GM21529 (cell line): ENCODE data around the gene LAMB4.

Experiments used
- ATAC-seq: cut with Tn5 transposase; IDR thresholded peaks from one replicate; pipeline ENCODE4 v1.9.1; 2021; ENCODE audit not compliant: unreplicated experiment

Gene LAMB4

GRCh38 chr7:108016841-108017775 lies 113.1 kb downstream of the LAMB4 start:
- ATAC-seq: no peak

- ATAC-seq: no peak
Measured at GRCh38 chr7:108015740-108016139, 114.4 kb downstream of the LAMB4 start.

DNA sequence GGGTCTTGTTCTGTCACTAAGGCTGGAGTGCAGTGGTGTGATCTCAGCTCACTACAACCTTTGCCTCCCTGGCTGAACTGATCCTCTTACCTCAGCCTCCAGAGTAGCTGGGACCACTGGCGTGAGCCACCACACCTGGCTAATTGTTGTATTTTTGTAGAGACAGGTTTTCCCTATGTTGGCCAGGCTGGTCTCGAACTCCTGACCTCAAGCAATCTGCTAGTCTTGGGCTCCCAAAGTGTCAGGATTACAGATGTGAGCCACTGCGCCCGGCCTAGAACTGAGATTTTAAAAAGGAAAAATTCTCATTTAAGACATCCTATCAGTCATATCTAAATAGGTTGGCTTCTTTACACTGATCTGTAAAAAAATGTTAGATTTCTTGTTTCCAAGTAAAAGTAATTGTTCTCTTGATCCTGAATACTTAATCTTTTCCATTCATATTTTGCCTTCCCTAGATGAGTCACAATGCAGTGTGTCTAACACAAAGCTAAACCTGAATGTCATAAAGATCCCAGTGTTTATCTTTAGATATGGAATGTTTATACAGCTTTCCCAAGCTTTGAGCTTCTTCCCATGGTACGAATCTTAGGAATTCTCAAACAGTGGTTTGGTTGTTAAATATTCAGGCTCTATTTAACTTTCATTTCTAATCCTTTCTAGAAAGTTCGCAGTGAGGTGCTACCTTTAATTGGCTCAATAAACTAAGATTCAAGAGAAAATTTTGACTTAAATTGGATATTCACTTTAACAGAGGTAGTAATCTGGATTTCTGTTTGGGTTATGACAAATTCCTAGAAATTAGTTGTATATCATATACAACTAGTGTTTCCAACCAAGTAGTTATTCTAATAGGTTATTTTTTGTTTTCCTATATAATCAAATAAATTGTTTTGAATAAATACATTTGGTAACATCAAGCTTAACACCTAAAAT lies 115.1 kb downstream of the LAMB4 start:
- ATAC-seq: no peak

DNA sequence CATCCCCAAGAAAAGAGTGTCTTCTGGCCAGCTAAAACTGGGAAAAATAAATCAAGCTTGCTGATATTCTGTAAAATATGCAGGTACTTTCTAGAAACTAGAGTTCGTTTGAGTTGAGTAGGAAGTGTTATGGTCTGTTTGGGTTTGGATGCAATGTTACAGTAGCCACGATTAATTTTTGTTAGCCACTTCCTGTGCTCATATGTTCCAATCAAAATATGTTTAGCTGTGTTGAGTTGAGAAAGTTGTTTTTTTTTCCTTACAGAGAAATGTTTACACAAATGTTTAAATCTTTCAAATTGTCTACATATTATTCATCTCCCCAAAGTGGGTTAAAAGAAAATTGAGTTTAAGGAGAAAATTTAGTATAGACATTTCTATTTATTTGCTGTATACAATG lies 115.9 kb downstream of the LAMB4 start:
- no peak for ATAC-seq

- ATAC-seq: no peak
Measured at GRCh38 chr7:108012499-108013430, 117.4 kb downstream of the LAMB4 start.

GRCh38 chr7:108010377-108010776 lies 119.8 kb downstream of the LAMB4 start:
- ATAC-seq: no peak

GRCh38 chr7:108009873-108010272 lies 120.3 kb downstream of the LAMB4 start:
- no peak for ATAC-seq

DNA sequence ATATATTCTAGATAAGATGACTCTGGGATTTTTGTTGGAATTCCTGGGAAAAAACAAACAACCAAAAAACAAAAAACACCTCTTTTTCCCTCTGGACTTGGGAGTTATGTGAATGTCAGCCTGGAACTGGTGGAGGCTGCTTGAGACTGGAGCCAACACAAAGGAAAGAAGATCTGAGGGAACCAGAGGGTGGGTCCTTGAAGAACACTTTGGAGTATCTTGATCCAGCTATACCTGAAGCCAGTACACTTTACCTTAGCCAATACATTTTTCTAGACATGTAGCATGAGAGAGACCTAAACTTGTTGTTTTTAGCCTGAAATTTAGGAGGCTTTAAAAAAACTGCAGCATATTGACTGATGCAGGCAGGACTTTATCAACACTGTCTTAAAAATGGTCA lies 121.3 kb downstream of the LAMB4 start:
- ATAC-seq: no peak

DNA sequence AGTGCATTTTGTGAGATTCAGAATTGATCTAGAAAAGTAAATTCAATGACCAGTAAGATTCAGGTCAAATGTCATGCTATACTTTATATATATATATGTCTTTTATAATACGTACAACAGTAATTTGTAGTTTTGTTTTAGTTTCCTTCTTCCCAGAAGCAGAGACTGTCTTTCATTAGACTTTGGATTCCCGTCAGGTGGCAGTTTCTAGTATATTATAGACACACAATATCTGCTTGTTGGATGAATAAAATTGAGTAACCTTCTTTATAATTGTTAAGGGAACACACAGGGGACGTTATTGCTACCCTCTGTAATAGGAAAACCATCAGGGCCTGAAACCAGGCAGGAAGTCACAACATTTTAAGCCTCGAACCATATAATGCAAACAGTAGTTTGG lies 121.9 kb downstream of the LAMB4 start:
- ATAC-seq: no peak

DNA sequence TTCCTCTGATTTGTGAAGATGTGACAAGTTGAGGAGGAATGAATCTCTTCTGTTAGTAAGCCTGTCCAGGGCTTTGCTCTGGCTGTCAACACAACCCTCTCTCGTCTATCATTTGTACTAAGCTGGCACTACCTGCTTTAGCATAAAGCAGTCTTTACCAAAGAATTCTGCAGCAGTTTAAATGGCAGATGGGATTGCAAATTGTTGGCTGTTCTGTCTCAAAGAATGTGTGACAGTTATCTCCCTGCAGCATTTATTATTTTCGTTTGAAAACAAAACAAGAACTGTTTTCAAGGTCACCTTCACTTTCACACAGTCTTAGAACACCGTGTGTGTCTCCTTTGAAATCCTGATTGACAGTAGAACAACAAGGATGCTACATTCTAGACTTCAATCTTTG lies 122.4 kb downstream of the LAMB4 start:
- ATAC-seq: no peak

GRCh38 chr7:108007261-108007660 lies 122.9 kb downstream of the LAMB4 start:
- no peak for ATAC-seq

DNA sequence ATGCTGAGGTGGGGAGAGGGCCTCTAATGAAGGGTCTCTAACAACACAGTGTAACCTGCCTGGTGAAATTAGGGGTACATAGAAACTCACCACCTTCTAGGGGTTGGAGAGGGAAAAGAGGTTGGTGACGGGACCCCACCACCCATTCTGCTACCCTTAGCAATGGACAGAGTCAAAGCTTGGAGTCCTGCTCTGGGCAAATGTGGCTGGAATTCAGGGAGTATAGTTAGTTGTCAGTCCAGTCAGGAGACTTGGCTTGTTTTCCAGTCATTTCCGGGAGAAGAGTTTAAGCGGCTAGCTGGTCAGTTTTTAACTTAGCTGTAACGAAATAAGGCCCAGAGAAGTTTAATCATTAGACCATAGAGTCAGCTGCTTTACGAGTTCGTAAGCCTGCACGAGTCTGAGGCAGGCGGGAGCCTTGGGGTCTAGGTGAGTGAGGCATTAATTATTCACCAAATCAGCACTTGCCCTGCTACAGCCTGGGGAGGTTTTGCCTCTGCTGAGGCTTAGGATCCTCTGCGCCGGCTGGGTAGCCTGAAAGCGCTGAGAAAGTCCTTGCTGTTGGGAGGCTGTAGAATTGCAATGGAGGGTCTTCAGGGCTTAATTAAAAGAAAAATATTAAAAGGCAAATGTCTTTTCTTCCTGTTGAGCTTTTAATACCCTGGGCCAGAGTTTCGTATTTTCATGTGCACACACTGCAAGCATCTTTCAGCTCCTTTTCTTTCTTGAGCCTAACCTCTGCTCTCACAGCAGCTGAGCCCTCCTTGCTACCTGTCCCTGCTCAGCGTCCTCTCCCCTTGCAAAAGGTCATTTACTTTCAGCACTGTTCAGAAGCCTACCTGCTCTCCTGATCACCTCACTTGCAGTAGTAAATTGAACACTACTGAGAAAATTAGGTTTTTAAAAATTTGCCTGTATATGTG lies 125.7 kb downstream of the LAMB4 start:
- no peak for ATAC-seq

- no peak for ATAC-seq
Measured at GRCh38 chr7:108003599-108003935, 126.6 kb downstream of the LAMB4 start.

- ATAC-seq: no peak
Measured at GRCh38 chr7:108002726-108003598, 127.2 kb downstream of the LAMB4 start, which contains the start of gene LAMB1. Gene LAMB1 (minus strand): TSS chr7:108003161. CDS start chr7:108002885, 276 bp downstream.

DNA sequence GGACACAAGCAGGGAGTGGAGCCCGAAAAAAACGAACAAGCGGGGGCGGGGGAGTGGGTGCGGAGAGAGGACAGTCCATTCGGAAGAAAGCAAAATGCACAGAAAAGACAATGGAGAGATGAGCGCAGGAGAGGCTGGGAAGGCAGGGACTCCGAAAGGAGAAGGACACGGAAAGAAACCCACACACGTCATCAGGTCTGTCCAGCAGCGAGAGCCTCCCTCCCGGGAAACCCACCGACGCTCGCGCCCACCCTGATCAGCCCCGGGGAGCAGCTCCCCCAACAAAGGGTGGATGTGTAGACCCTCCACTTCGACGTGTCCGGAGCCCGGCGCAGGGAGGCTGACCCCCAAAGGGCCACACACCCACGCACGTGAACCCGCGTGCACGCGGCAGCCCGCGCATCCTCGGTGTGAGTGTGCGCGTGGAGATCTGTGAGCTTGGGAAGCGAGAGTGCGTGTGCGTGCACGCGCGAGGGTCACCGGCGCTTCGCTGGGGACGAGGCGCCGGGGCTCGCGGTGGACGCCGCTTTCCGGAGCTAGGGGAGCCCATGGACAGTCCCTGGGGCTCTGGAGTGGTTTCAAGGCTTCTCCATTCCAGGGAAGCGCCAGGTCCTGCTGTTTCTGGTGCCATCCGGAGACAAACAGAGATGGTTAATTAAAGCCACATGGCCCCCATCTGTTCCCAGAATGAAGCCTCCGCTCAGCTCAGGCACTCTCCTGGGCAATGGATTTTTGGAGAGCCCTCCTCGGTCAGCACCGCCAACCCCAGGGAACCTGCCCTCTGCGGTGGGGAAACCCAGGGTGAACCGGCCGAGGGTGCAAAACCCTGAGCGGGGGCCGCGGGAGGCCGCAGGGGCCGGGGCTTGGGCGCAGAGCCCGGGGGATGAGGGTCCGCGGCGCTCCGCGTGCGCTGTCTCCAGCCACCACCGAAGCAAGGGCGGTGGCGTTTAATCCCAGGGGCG lies 128.1 kb downstream of the LAMB4 start:
- no peak for ATAC-seq

DNA sequence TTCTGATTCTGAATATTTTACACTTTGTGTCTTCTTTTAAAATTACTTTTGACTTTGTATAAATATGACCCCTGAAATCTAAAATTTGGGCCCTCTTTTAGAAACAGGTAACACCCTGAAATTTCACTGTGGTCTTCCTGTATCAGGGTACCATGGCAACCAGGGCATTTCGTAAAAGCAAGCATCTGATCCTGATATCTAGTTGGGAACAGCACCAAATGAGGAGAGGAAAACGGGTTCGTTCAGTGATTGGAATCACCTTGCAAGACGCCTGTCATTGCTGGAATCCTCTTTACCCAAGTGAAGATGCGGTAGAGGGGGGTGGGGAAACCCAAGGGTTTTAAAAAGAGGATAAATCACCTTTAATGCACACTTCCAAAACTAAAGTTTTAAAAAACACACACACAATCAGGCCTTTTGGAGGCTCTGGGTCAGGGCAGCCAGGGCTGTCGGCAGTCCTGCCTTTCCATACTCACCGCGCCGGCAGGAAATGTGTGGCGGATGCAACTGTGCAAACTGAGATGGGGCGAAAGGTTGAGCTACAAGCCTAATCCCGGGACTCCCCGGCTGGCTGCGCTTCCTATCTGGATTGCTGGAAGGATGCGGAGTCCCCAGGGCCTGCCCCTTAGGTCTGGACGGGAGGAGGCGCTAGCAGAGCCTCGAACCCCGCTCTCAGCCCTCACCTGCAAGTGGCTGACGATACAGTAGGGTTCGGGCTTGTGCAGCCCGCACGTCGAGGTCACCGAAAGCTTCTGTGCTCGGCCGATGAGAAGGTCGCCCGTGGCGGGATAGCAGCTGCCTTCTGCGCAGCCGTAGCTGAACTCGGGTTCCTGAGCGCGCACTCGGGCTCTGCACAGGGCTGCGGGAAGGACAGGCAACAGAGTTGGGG lies 129.0 kb downstream of the LAMB4 start:
- no peak for ATAC-seq
